Activated CD4-positive, alpha-beta T cell treated with anti-CD3 and anti-CD28 coated beads for 1 hour (primary cell): ENCODE data around the gene MATN1.

ENCODE experiments used
- DNase-seq: peaks from one replicate; pipeline ENCODE4 v3.0.0-alpha.2; 2020

MATN1 gene

DNA sequence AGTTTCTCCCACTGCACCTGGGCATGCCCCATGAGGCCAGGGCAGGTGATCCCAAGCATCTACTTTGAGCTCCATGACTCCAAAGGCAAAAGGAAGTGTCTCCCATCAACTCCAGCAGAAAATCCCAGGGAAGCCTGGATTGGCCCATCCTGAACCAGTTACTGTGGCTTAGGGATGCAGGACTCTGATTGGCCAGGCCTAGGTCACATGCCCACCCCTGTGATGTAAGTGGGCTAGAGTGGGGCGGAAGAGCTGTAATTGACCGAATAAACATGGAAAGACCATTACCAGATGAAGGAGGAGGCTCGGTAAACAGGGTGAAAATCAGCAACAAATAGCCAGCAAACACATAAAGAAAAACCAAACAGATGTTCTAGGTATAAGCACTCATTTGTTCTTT lies 45.2 kb downstream of the MATN1 start:
- DNase-seq: no peak

GRCh38 chr1:30677471-30677870 lies 45.9 kb downstream of the MATN1 start:
- no peak for DNase-seq

- DNase-seq: no peak
Observed at GRCh38 chr1:30675761-30676160, 47.6 kb downstream of the MATN1 start.

DNA sequence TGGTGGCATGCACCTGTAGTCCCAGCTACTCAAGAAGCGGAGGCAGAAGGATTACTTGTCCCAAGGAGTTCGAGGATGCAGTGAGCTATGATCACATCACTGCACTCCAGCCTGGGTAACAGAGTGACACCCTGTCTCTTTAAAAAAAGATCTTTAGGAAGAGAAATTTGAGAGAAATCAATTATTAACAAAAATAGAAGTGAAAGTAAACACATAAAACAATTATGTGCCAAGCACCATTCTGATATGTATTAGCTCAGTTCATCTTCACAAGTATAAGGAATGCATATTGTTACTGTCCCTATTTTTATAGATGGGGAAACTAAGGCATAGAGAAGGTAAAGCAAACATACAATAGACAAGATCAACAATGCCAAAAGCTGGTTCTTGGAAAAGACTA lies 48.1 kb downstream of the MATN1 start:
- no peak for DNase-seq

GRCh38 chr1:30673395-30673794 lies 50.0 kb downstream of the MATN1 start:
- DNase-seq: no peak

DNA sequence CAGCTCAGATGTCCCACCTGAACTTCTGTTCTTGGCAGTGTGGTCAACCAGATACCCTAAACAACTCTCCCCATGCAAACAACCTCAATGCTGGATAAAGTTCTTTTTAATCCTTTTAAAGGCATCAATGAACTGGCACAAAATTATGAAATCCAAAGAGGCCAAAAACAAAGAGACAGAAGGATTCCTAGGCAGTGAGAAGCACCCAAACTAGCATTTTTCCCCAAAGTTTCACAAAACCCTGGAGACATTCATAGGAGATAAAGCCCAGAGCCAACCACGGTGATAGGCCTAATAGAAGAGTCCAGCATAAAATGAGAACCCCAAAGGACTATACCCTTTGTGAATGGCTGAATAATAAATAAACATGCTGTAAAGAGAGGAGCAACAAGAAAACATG lies 50.7 kb downstream of the MATN1 start:
- DNase-seq: no peak

DNA sequence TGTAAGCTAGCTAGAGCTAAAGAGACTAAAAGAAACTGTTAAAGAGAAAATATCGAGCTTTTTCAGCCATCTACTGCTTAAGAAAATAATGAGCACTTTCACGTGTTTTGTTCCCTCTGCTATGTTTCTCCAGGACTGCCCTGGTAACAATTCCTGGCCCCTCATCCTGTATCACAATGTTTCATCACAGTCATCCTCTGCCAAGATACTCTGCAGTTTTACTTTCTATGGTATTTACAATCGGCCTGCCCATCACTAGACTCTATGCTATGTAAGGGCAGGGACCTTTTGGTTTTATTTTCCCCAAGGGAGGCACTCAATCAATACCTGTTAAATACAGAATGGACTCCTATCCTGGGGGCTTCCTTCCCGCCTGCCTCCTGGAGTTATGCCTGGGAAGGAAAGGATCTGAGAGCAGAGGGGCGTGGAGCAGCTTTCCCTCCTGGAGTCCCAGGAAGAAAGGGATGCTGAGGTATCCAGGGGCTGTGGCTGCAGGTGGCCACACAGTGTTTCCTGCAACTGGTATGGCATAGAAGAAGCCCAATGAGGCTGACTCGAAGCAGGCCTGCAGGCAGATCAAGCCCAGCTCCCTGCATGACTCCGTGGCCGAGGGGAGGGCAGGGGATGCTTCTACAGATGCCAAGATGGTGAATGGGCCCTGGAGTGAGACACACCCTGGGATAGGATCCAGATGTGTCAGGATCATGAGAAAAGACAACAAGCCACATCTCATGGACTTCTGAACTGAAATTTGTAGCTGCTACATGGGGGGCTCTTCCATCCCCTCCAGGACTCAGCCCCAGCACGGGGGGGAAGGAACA lies 52.9 kb downstream of the MATN1 start:
- no peak for DNase-seq

- no peak for DNase-seq
Observed at GRCh38 chr1:30668546-30669327, 54.6 kb downstream of the MATN1 start.

DNA sequence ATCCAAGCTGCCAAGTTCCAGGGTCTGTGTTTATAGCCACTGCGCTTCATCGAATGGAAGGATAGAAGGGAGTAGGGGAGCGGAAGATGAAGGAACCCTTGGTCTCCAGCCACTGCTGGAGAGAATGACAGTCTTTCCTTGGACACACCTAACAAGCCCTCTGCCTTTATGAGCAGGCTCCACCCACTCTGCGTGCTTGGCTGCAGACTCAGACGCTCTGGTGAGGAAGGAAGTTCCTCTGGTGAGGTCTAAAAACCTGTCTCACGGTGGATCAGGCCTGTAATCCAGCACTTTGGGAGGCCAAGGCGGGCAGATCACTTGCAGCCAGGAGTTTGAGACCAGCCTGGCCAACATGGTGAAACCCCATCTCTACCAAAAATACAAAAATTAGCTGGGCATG lies 55.4 kb downstream of the MATN1 start:
- DNase-seq: no peak

DNA sequence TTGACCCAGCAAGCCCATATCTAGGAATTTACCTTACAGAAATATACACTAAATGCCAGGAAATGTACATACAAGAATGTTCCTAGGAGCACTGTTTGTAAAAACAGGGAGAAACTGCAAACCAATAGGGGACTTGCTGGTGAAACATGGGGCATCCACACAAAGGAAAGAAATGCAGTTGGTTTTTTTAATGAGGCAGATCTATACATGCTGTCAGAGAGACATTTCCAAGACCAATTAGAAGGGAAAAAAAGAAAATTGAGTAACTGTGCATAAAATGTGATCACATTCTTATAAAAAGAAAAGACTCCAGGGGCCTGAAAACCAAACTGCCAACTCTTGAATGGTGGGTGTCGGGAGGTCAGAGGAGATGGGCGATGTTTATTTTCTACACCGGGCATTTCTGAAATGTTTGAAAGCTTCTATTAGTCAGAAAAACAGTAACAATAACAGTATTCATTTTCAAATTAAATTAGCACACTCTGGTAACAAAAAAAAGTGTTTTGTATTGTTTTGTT lies 56.6 kb downstream of the MATN1 start:
- DNase-seq: no peak

DNA sequence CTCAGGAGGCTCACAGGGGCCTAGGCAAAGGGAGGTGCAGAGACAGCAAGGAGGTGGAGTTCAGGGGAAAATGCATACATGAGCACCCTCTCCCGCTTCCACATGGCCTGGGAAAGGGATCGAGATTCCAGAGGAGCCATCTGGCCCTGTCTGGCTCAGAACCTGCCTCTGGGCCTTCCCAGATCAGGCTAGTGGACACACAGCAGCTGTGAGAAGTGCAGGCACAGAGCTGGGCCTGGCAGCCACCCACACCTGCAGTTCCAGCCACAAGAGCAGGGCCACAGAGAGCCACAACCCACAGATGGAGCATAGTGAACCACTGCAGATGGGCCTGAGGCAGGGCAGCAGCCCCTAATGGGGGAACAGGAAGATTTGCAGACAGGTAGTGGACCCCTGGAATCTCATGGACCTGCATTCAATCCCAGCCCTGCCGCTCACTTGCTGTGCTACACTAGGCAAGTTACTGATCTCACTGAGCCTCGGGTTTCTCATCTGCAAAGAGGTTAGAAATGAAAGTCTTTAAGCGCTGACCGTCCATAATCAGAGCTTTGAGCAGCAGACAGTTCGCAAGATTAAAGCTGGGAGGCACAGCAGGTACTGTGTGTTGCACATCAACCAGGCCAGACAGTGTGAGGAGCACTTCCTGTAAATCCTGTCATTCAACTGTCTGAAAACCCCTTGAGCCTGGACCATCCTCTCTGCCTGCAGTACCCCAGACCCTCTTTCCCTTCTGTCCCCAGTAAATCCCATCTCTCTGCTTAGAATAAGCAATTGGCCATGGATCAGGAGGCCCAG lies 58.0 kb downstream of the MATN1 start:
- no peak for DNase-seq

GRCh38 chr1:30664103-30664755 lies 59.2 kb downstream of the MATN1 start:
- no peak for DNase-seq

GRCh38 chr1:30663596-30664091 lies 59.7 kb downstream of the MATN1 start:
- no peak for DNase-seq

- DNase-seq: no peak
Observed at GRCh38 chr1:30662291-30662840, 61.0 kb downstream of the MATN1 start.

DNA sequence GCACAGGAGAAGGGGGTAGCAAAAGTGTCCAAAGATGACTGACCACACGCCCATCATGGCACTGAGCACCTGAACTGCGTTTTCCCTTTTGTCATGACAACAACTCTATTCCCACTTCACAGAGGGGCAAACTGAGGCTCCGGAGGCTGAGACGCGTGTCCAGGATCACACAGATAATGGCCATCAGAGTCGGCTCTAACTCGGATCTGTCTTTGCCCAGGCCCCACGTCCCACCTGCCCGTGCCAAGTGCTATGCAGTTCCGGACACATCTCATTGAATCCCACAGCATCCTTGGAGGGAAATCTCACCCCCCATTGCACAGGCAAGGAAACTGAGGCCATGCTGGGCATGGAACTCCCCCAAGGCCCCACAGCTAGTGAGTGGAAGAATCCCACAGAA lies 62.1 kb downstream of the MATN1 start:
- DNase-seq: no peak
